ENCODE data around the gene SNX13.

Gene SNX13

GRCh38 chr7:17939606-17940301 lies 540 bp downstream of the SNX13 start:
- H3K4me3 ChIP-seq (ENCODE audit: low read depth, low read length) = peak overlapping the region; percentile 85
- peak; percentile 27 for DNase-seq (ENCODE audit: low read depth)
- TF ChIP-seq CTCF (conservative IDR thresholded peaks at IDR 0.05; ENCODE audit: low read depth, low read length) = no peak

GRCh38 chr7:17939211-17939605 lies 1.1 kb downstream of the SNX13 start:
- H3K4me3 ChIP-seq (ENCODE audit: low read depth, low read length) = peak overlapping the region; percentile 85
- TF ChIP-seq CTCF (conservative IDR thresholded peaks at IDR 0.05; ENCODE audit: low read depth, low read length) = no peak
- peak; percentile 35 for DNase-seq (ENCODE audit: low read depth)

- H3K4me3 ChIP-seq (ENCODE audit: low read depth, low read length) = no peak overlapping the region
- peak; percentile 7 for DNase-seq (ENCODE audit: low read depth)
- no peak for TF ChIP-seq CTCF (conservative IDR thresholded peaks at IDR 0.05; ENCODE audit: low read depth, low read length)
Observed at GRCh38 chr7:17937506-17938120, 2.7 kb downstream of the SNX13 start.

- no peak overlapping the region for H3K4me3 ChIP-seq (ENCODE audit: low read depth, low read length)
- no peak for TF ChIP-seq CTCF (conservative IDR thresholded peaks at IDR 0.05; ENCODE audit: low read depth, low read length)
- DNase-seq (ENCODE audit: low read depth) = no peak
Observed at GRCh38 chr7:17936321-17936720, 4.0 kb downstream of the SNX13 start.

- no peak for DNase-seq (ENCODE audit: low read depth)
- no peak overlapping the region for H3K4me3 ChIP-seq (ENCODE audit: low read depth, low read length)
- TF ChIP-seq CTCF (conservative IDR thresholded peaks at IDR 0.05; ENCODE audit: low read depth, low read length) = no peak
Observed at GRCh38 chr7:17934612-17935240, 5.6 kb downstream of the SNX13 start.

- no peak overlapping the region for H3K4me3 ChIP-seq (ENCODE audit: low read depth, low read length)
- no peak for DNase-seq (ENCODE audit: low read depth)
- no peak for TF ChIP-seq CTCF (conservative IDR thresholded peaks at IDR 0.05; ENCODE audit: low read depth, low read length)
Observed at GRCh38 chr7:17934094-17934493, 6.2 kb downstream of the SNX13 start.

Measured in choroid plexus epithelial cell (primary cell).